ENCODE data around the gene NDUFS8. TPM values are rescaled to one million over a fixed set of nuclear protein-coding genes. Genes with fewer than 3 reads are reported as not detected.
"Not testable (repeated sequence)": the region's sequence is repeated elsewhere in the genome, so short reads cannot be mapped to it uniquely, and the experiment has no call there.

Gene NDUFS8
- total RNA-seq (10 to 100 TPM; 61.2 to 89.8 TPM), polyA plus RNA-seq (100 to 1,000 TPM; 122 to 148 TPM)

- no peak for TF ChIP-seq ATF3 (IDR thresholded peaks at IDR 0.05)
- no peak for TF ChIP-seq MAX (IDR thresholded peaks at IDR 0.05)
- TF ChIP-seq REST (IDR thresholded peaks at IDR 0.05), result peak; percentile 76
- TF ChIP-seq GABPA (IDR thresholded peaks at IDR 0.05 in 1 of 2, conservative IDR thresholded peaks at IDR 0.05 in 1 of 2), result peak; percentile 73 to 88
- no peak for TF ChIP-seq FOXA2 (IDR thresholded peaks at IDR 0.05)
- TF ChIP-seq SP1 (IDR thresholded peaks at IDR 0.05), result peak; percentile 93
- no peak for TF ChIP-seq JUND (IDR thresholded peaks at IDR 0.05)
- TF ChIP-seq HNF4A (conservative IDR thresholded peaks at IDR 0.05), result no peak
- no peak for TF ChIP-seq ZBTB33 (IDR thresholded peaks at IDR 0.05)
- peak; percentile 99 for TF ChIP-seq YY1 (IDR thresholded peaks at IDR 0.05)
- TF ChIP-seq FOXA1 (IDR thresholded peaks at IDR 0.05), result no peak
- no peak for TF ChIP-seq TAF1 (conservative IDR thresholded peaks at IDR 0.05)
- peak in 1 of 2 donors; percentile 17 for TF ChIP-seq RXRA (IDR thresholded peaks at IDR 0.05)
- TF ChIP-seq HNF4G (IDR thresholded peaks at IDR 0.05), result no peak
- no peak for TF ChIP-seq NR2F2 (IDR thresholded peaks at IDR 0.05)
- TF ChIP-seq EGR1 (IDR thresholded peaks at IDR 0.05; ENCODE audit: low read depth in 2 of 2), result no peak
- peak; percentile 8 to 25 for TF ChIP-seq RAD21 (IDR thresholded peaks at IDR 0.05)
- no peak for TF ChIP-seq CTCF (IDR thresholded peaks at IDR 0.05; ENCODE audit: low read depth, low read length, missing input control)
- Histone ChIP-seq H3K27me3 (ENCODE audit: control insufficient read depth in 4 of 4, insufficient read depth in 4 of 4, low read length in 3 of 4) (no peaks in the 10 kb centered on the region), H3K4me1 (ENCODE audit: control insufficient read depth in 4 of 4, insufficient read depth in 4 of 4, low read length in 3 of 4) (peaks cover 19 to 43% (median 33%) of the 10 kb centered on the region in 4 donors), H3K9ac (ENCODE audit: low read depth in 1 of 2, low read length in 2 of 2) (peak within 1 kb of the TSS; percentile 85 to 97), H3K9me3 (ENCODE audit: control insufficient read depth in 4 of 4, low read length in 3 of 4) (no peaks in the 10 kb centered on the region), H3K27ac (ENCODE audit: low read depth in 1 of 2, low read length in 2 of 2) (peak within 1 kb of the TSS; percentile 86 to 88), H3K4me3 (ENCODE audit: low read depth in 1 of 3, low read length in 3 of 3) (peak within 1 kb of the TSS; percentile 74 to 96 (median 86)), H3K36me3 (ENCODE audit: control insufficient read depth in 4 of 4, insufficient read depth in 3 of 4, low read depth in 1 of 4, low read length in 3 of 4) (no peaks in the 10 kb centered on the region)
- DNase-seq (ENCODE audit: low spot score), result peak; percentile 97
- WGBS, result under 1% methylated on average over 56 of the region's 56 CpGs
Measured at GRCh38 chr11:68030318-68031143, at the start of gene NDUFS8. NDUFS8 (plus strand) TSS chr11:68030681; CDS start chr11:68032152, 1,471 bp downstream.

GRCh38 chr11:67981226-67981625 is 49.3 kb upstream of the NDUFS8 start:
- not testable (repeated sequence) for H3K9me3 ChIP-seq (ENCODE audit: control insufficient read depth in 4 of 4, low read length in 3 of 4); H3K27me3 ChIP-seq (ENCODE audit: control insufficient read depth in 4 of 4, insufficient read depth in 4 of 4, low read length in 3 of 4); H3K9ac ChIP-seq (ENCODE audit: low read depth in 1 of 2, low read length in 2 of 2); H3K4me1 ChIP-seq (ENCODE audit: control insufficient read depth in 4 of 4, insufficient read depth in 4 of 4, low read length in 3 of 4); H3K36me3 ChIP-seq (ENCODE audit: control insufficient read depth in 4 of 4, insufficient read depth in 3 of 4, low read depth in 1 of 4, low read length in 3 of 4); DNase-seq (ENCODE audit: low spot score); H3K27ac ChIP-seq (ENCODE audit: low read depth in 1 of 2, low read length in 2 of 2); H3K4me3 ChIP-seq (ENCODE audit: low read depth in 1 of 3, low read length in 3 of 3)
- WGBS, result 84% methylated on average over 10 of the region's 10 CpGs

- not testable (repeated sequence) for H3K27ac ChIP-seq (ENCODE audit: low read depth in 1 of 2, low read length in 2 of 2); H3K9me3 ChIP-seq (ENCODE audit: control insufficient read depth in 4 of 4, low read length in 3 of 4); H3K9ac ChIP-seq (ENCODE audit: low read depth in 1 of 2, low read length in 2 of 2); H3K27me3 ChIP-seq (ENCODE audit: control insufficient read depth in 4 of 4, insufficient read depth in 4 of 4, low read length in 3 of 4); H3K4me1 ChIP-seq (ENCODE audit: control insufficient read depth in 4 of 4, insufficient read depth in 4 of 4, low read length in 3 of 4); H3K36me3 ChIP-seq (ENCODE audit: control insufficient read depth in 4 of 4, insufficient read depth in 3 of 4, low read depth in 1 of 4, low read length in 3 of 4); DNase-seq (ENCODE audit: low spot score); H3K4me3 ChIP-seq (ENCODE audit: low read depth in 1 of 3, low read length in 3 of 3)
- 67% methylated on average over 17 of the region's 17 CpGs for WGBS
Measured at GRCh38 chr11:67982255-67982857, 48.1 kb upstream of the NDUFS8 start.

Data from liver (tissue), 9 donors.